K562 (cell line): ENCODE measurements around the gene ACBD4. TPM values are rescaled to one million over a fixed set of nuclear protein-coding genes. Genes with fewer than 3 reads are reported as not detected.

Experiments used
- BRD9 ChIP-seq: fragments of 450-650 bp; IDR thresholded peaks from 2 replicates; pipeline ENCODE4 v1.6.1; 2018; ENCODE audit warnings: low read depth; ENCODE audit not compliant: partially characterized antibody
- C11orf30 ChIP-seq: fragments of 450-650 bp; IDR thresholded peaks from 2 replicates; pipeline ENCODE4 v1.6.1; 2016; ENCODE audit warnings: low read depth, mild to moderate bottlenecking
- CBFB ChIP-seq: sonication (generic); formaldehyde crosslinking; IDR thresholded peaks from 2 replicates; pipeline ENCODE4 v1.4.0; 2020; ENCODE audit warnings: mild to moderate bottlenecking, missing genetic modification reagents
- CEBPB ChIP-seq: fragments of 450-650 bp; IDR thresholded peaks from 2 replicates; pipeline ENCODE4 v1.6.1; 2016; ENCODE audit warnings: missing genetic modification characterization, missing compliant biosample characterization
- CHD1 ChIP-seq: fragments of 200-600 bp; sonication (generic); IDR thresholded peaks from one replicate; pipeline ENCODE4 v1.6.1; 2012; ENCODE audit warnings: mild to moderate bottlenecking, moderate library complexity, low read length, inconsistent platforms
- DPF2 ChIP-seq: fragments of 450-650 bp; IDR thresholded peaks from 2 replicates; pipeline ENCODE4 v1.6.1; 2016
- EHMT2 ChIP-seq: fragments of 450-650 bp; IDR thresholded peaks from 2 replicates; pipeline ENCODE4 v1.6.1; 2018; ENCODE audit warnings: antibody characterized with exemption
- EP400 ChIP-seq: fragments of 450-650 bp; IDR thresholded peaks from 2 replicates; pipeline ENCODE4 v1.6.1; 2017; ENCODE audit warnings: antibody characterized with exemption, mild to moderate bottlenecking, moderate library complexity
- HDGF ChIP-seq: fragments of 450-650 bp; IDR thresholded peaks from 2 replicates; pipeline ENCODE4 v1.6.1; 2016
- IRF1 ChIP-seq: sonication (generic); formaldehyde crosslinking; IDR thresholded peaks from 2 replicates; pipeline ENCODE4 v1.8.0; 2022; ENCODE audit warnings: missing genetic modification reagents, mild to moderate bottlenecking, borderline replicate concordance
- L3MBTL2 ChIP-seq: fragments of 450-650 bp; IDR thresholded peaks from 2 replicates; pipeline ENCODE4 v1.6.1; 2016; ENCODE audit warnings: mild to moderate bottlenecking, moderate library complexity
- MCM2 ChIP-seq: fragments of 450-650 bp; IDR thresholded peaks from 2 replicates; pipeline ENCODE4 v1.6.1; 2017; ENCODE audit warnings: low read depth, mild to moderate bottlenecking
- MXI1 ChIP-seq: IDR thresholded peaks from 2 replicates; pipeline ENCODE4 v1.6.1; 2011; ENCODE audit warnings: low read depth, mild to moderate bottlenecking, improper control_type of control experiment, low read length
- PRMT5 ChIP-seq: sonication (generic); formaldehyde crosslinking; IDR thresholded peaks from 2 replicates; pipeline ENCODE4 v1.5.0; 2020; ENCODE audit warnings: missing genetic modification reagents
- RERE ChIP-seq: sonication (generic); formaldehyde crosslinking; IDR thresholded peaks from 2 replicates; pipeline ENCODE4 v1.8.0; 2023; ENCODE audit warnings: missing genetic modification reagents, mild to moderate bottlenecking, borderline replicate concordance
- RFX1 ChIP-seq: fragments of 450-650 bp; IDR thresholded peaks from 2 replicates; pipeline ENCODE4 v1.6.1; 2016; ENCODE audit warnings: mild to moderate bottlenecking, moderate library complexity
- SNIP1 ChIP-seq: fragments of 450-650 bp; IDR thresholded peaks from 2 replicates; pipeline ENCODE4 v1.7.1; 2017; ENCODE audit warnings: low read depth, mild to moderate bottlenecking
- STAT5B ChIP-seq: fragments of 250-450 bp; sonication (Bioruptor Pico); IDR thresholded peaks from 2 replicates; pipeline ENCODE4 v1.8.0; 2021; ENCODE audit warnings: mild to moderate bottlenecking, inconsistent platforms
- TOE1 ChIP-seq, 2 experiments: fragments of 450-650 bp in 1 of 2; sonication (generic) in 1 of 2; formaldehyde crosslinking in 1 of 2; IDR thresholded peaks; 2 replicates each; pipeline versions ENCODE4 v1.7.1 to v1.8.0; 2016 to 2022; ENCODE audit warnings: borderline replicate concordance in 2 of 2, mild to moderate bottlenecking in 2 of 2, antibody characterized with exemption in 1 of 2, inconsistent platforms in 1 of 2, low read depth in 1 of 2, missing genetic modification reagents in 1 of 2, moderate library complexity in 1 of 2
- ZNF146 ChIP-seq: IDR thresholded peaks from one replicate; pipeline ENCODE4 v1.6.1; 2018; ENCODE audit warnings: missing compliant biosample characterization; ENCODE audit not compliant: unreplicated experiment
- ZNF311 ChIP-seq: fragments of 250-450 bp; sonication (Bioruptor Pico); IDR thresholded peaks from 2 replicates; pipeline ENCODE4 v1.4.0; 2020; ENCODE audit warnings: mild to moderate bottlenecking, moderate library complexity
- ZNF740 ChIP-seq, 3 experiments: fragments of 200-800 bp in 1 of 3; sonication (Bioruptor generic) in 1 of 3; sonication (generic) in 1 of 3; formaldehyde crosslinking in 1 of 3; IDR thresholded peaks; 2 replicates each; pipeline versions ENCODE4 v1.6.1 to v1.8.0; 2016 to 2022; ENCODE audit warnings: mild to moderate bottlenecking in 2 of 3, missing compliant biosample characterization in 2 of 3, missing genetic modification characterization in 2 of 3, missing genetic modification reagents in 1 of 3
- polyA plus RNA-seq, 8 experiments: library from polyadenylated mRNA; depleted of rRNA in 4 of 8; stranded (reverse) in 5 of 8; unstranded in 3 of 8; fragments of >200 nt; fragmentation: Nextera tagmentation in 2 of 8; fragmentation: Illumina TruSeq in 1 of 8; extraction: Ambion mirVana in 2 of 8; extraction: Trizol in 1 of 8; gene quantifications; 2 replicates each; pipeline versions ENCODE4 v1.2.1 to v1.2.3, GENCODE V29; 2011 to 2014; ENCODE audit warnings: inconsistent platforms in 1 of 8, missing spikeins in 1 of 8
- total RNA-seq, 7 experiments: library from RNA; depleted of rRNA in 6 of 7; stranded (reverse); fragments of >200 nt in 6 of 7; fragmentation: Illumina TruSeq in 2 of 7; extraction: Trizol in 2 of 7; gene quantifications; 2 replicates each; pipeline versions ENCODE4 v1.2.1 to v1.2.3, GENCODE V29; 2011 to 2021; ENCODE audit warnings: low replicate concordance in 1 of 7

Gene ACBD4
- total and polyA plus RNA-seq, 9 of the 15 experiments (the other 6 are each of a cell fraction or from before 2014, with no cell fraction given) = 0.14 to 6.9 (median 4.6) TPM

- TF ChIP-seq CBFB (CRISPR knock-in tag) (no peak), MXI1 (no peak), DPF2 (peak; percentile 51), HDGF (no peak), RFX1 (no peak), RERE (no peak), CEBPB (tag) (no peak), ZNF740 (CRISPR knock-in tag; IDR thresholded peaks at IDR 0.05) (0 out of 2 replicates have a peak, but pooled peaks have one; percentile 29), ZNF740 (tag; IDR thresholded peaks at IDR 0.05) (no peak), BRD9 (peak; percentile 97), TOE1 (IDR thresholded peaks at IDR 0.05; ENCODE audit: borderline replicate concordance) (peak; percentile 95), TOE1 (CRISPR knock-in tag; IDR thresholded peaks at IDR 0.05; ENCODE audit: borderline replicate concordance, low read depth) (no peak; the same call in 1 of the 2 replicates), PRMT5 (no peak), STAT5B (CRISPR knock-in tag) (no peak; the same call in 1 of the 2 replicates), MCM2 (no peak), EHMT2 (no peak), L3MBTL2 (no peak; the same call in 1 of the 2 replicates), ZNF146 (CRISPR knock-in tag) (no peak), IRF1 (CRISPR knock-in tag) (no peak), SNIP1 (no peak; the same call in 1 of the 2 replicates), ZNF311 (CRISPR knock-in tag) (0 out of 2 replicates have a peak, but pooled peaks have one; percentile 45), CHD1 (peak; percentile 12), EP400 (peak; percentile 92), C11orf30 (0 out of 2 replicates have a peak, but pooled peaks have one; percentile 2)
These were observed 12.2 kb downstream of the ACBD4 start (continued) for GRCh38 chr17:45147581-45148182.
